ENCODE results near the gene RPTOR. TPM values are rescaled to one million over a fixed set of nuclear protein-coding genes. Genes with fewer than 3 reads are reported as not detected.

The RPTOR gene
- total and polyA plus RNA-seq, 2 experiments from 2014 or later = 6.6 to 16.1 TPM

GRCh38 chr17:81013642-81014041, 469.0 kb downstream of the RPTOR start:
- Histone ChIP-seq H3K27ac (no peak overlapping the region), H3K9me2 (ENCODE audit: insufficient read depth) (no peaks in the 10 kb centered on the region), H4K20me1 (ENCODE audit: insufficient read depth) (no peaks in the 10 kb centered on the region), H3K4me2 (ENCODE audit: unreplicated experiment) (no peak overlapping the region), H3K4me1 (ENCODE audit: insufficient read depth) (peaks cover 9% of the 10 kb centered on the region), H3K79me2 (ENCODE audit: insufficient read depth) (no peaks in the 10 kb centered on the region), H3K9ac (no peak overlapping the region), H3K27me3 (replicated peaks; ENCODE audit: insufficient read depth) (peaks cover 7% of the 10 kb centered on the region; the same call in 1 of the 2 replicates), H3K9me3 (ENCODE audit: low read depth) (no peaks in the 10 kb centered on the region), H2AFZ (no peak overlapping the region), H3K36me3 (ENCODE audit: low read depth) (no peaks in the 10 kb centered on the region), H3K4me3 (no peak overlapping the region), H3F3A (ENCODE audit: insufficient read depth) (no peaks in the 10 kb centered on the region)
- no peak for TF ChIP-seq EZH2 (IDR thresholded peaks at IDR 0.05; ENCODE audit: insufficient read depth, poor library complexity, severe bottlenecking)
- no peak for TF ChIP-seq EZH2phosphoT487 (IDR thresholded peaks at IDR 0.05; ENCODE audit: insufficient read depth, low read depth)
- in situ Hi-C loops (cut with MboI) = no loop called here
- 76 to 80% methylated on average over 6 of the region's 6 CpGs for WGBS, 2 experiments (ENCODE audit: low coverage in 1 of 2, low lambda C conversion rate in 2 of 2, missing lambda C conversion rate in 2 of 2)
- no peak for DNase-seq

- no peaks in the 10 kb centered on the region for H3K9me3 ChIP-seq (ENCODE audit: low read depth)
- in situ Hi-C loops (cut with MboI) = no loop called here
- TF ChIP-seq EZH2phosphoT487 (IDR thresholded peaks at IDR 0.05; ENCODE audit: insufficient read depth, low read depth) (no peak), EZH2 (IDR thresholded peaks at IDR 0.05; ENCODE audit: insufficient read depth, poor library complexity, severe bottlenecking) (no peak)
Observed at GRCh38 chr17:81015136-81015535, 470.5 kb downstream of the RPTOR start.

More at GRCh38 chr17:81015136-81015535, 470.5 kb downstream of the RPTOR start:
- Histone ChIP-seq H3K27me3 (replicated peaks; ENCODE audit: insufficient read depth) (peaks cover 7% of the 10 kb centered on the region; the same call in 1 of the 2 replicates), H3F3A (ENCODE audit: insufficient read depth) (no peaks in the 10 kb centered on the region), H3K79me2 (ENCODE audit: insufficient read depth) (no peaks in the 10 kb centered on the region), H3K36me3 (ENCODE audit: low read depth) (no peaks in the 10 kb centered on the region), H3K4me2 (ENCODE audit: unreplicated experiment) (no peak overlapping the region), H2AFZ (no peak overlapping the region), H3K9me2 (ENCODE audit: insufficient read depth) (no peaks in the 10 kb centered on the region), H3K9ac (no peak overlapping the region), H3K4me1 (ENCODE audit: insufficient read depth) (peaks cover 9% of the 10 kb centered on the region), H3K4me3 (no peak overlapping the region), H3K27ac (no peak overlapping the region), H4K20me1 (ENCODE audit: insufficient read depth) (no peaks in the 10 kb centered on the region)
- DNase-seq = no peak
- 74 to 93% methylated on average over 1 of the region's 1 CpG for WGBS, 2 experiments (ENCODE audit: low coverage in 1 of 2, low lambda C conversion rate in 2 of 2, missing lambda C conversion rate in 2 of 2)

Small RNA genes lying within 50 kb of the gene (small RNA-seq; reads per million reads assigned to genes)
- not detected for gene AC120024.2 (ENCODE audit: low read depth, low replicate concordance)
- gene AC120024.3 (ENCODE audit: low read depth, low replicate concordance) = not detected

Other genes with a start within 250 kb of the RPTOR start
- 25.1 and 50.3 TPM in 2 replicates for gene ENDOV, start 129.7 kb upstream of the RPTOR start, total RNA-seq (2014; rRNA removed; shearing (Covaris generic))
- 25.7 TPM in 2 replicates for gene ENDOV, start 129.7 kb upstream of the RPTOR start, polyA plus RNA-seq (2016; fragmentation: Nextera tagmentation; extraction: Ambion mirVana)
- gene NPTX1, start 68.2 kb upstream of the RPTOR start, total RNA-seq (2014; rRNA removed; shearing (Covaris generic)) = 0.25 and 1.1 TPM in 2 replicates
- 0.39 and 0.43 TPM in 2 replicates for gene NPTX1, start 68.2 kb upstream of the RPTOR start, polyA plus RNA-seq (2016; fragmentation: Nextera tagmentation; extraction: Ambion mirVana)